ENCODE results near the gene WDR37. TPM values are rescaled to one million over a fixed set of nuclear protein-coding genes. Genes with fewer than 3 reads are reported as not detected.

WDR37 gene
- total RNA-seq, 1 experiment from 2014 or later: 4.5 TPM

GRCh38 chr10:1175956-1176565 is 119.9 kb downstream of the WDR37 start:
- intact Hi-C loops (cut with micrococcal nuclease): no loop called here
- TF ChIP-seq EZH2 (IDR thresholded peaks at IDR 0.05; ENCODE audit: low read length, unreplicated experiment) (no peak), EZH2phosphoT487 (IDR thresholded peaks at IDR 0.05; ENCODE audit: borderline replicate concordance, low read length) (no peak), CTCF (conservative IDR thresholded peaks at IDR 0.05; ENCODE audit: low read depth, low read length) (no peak)
- no TSS peak for BruUV-seq (replicated peaks)
- Histone ChIP-seq H3K79me2 (ENCODE audit: low read length) (no peaks in the 10 kb centered on the region), H3F3A (ENCODE audit: low read length, unreplicated experiment) (no peaks in the 10 kb centered on the region), H3K4me2 (ENCODE audit: low read length) (no peak overlapping the region), H3K4me3 (ENCODE audit: low read length) (no peak overlapping the region), H3K9ac (ENCODE audit: low read length) (no peak overlapping the region), H3K4me1 (ENCODE audit: insufficient read depth, low read length) (no peaks in the 10 kb centered on the region), H3K36me3 (ENCODE audit: low read depth, low read length) (no peaks in the 10 kb centered on the region), H3K9me3 (ENCODE audit: low read length) (no peaks in the 10 kb centered on the region), H4K20me1 (ENCODE audit: low read length) (no peaks in the 10 kb centered on the region), H3K27me3 (ENCODE audit: low read length) (peaks cover 17% of the 10 kb centered on the region; the same call in 1 of the 2 replicates), H2AFZ (ENCODE audit: low read length) (no peak overlapping the region), H3K27ac (ENCODE audit: low read length) (no peak overlapping the region), H3K9me2 (replicated peaks; ENCODE audit: low read length) (no peaks in the 10 kb centered on the region)
- ChIA-PET CTCF (no interaction called here), POLR2A (ENCODE audit: unreplicated experiment) (no interaction called here)
- ATAC-seq (no peak), DNase-seq (no peak)

DNA sequence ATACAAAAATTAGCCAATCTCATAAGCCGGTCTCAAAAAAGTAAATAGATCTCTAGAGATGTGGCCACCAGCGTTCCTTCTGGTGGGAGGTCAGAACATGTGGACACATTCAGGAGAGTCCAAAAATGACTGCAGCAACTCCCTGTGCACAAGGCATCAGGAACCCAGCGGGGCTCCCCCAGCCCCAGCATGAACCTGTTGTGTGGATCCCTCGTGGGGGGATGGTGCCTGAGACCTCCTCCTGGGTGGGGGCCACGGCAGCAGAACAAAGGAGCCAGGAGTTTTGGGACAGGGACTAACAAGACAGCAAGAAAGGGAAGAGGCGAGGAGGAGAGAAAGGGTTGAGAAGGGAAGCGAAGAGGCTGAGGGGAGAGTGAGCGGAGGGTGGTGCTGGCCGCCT is 121.8 kb downstream of the WDR37 start:
- no peaks in the 10 kb centered on the region for H3K9me2 ChIP-seq (replicated peaks; ENCODE audit: low read length)
- BruUV-seq (replicated peaks): no TSS peak
- ATAC-seq (no peak), DNase-seq (no peak)
- TF ChIP-seq CTCF (conservative IDR thresholded peaks at IDR 0.05; ENCODE audit: low read depth, low read length) (no peak), EZH2 (IDR thresholded peaks at IDR 0.05; ENCODE audit: low read length, unreplicated experiment) (no peak), EZH2phosphoT487 (IDR thresholded peaks at IDR 0.05; ENCODE audit: borderline replicate concordance, low read length) (no peak)
- no peak overlapping the region for H3K4me2 ChIP-seq (ENCODE audit: low read length)
- no peaks in the 10 kb centered on the region for H3K9me3 ChIP-seq (ENCODE audit: low read length)
- intact Hi-C loops (cut with micrococcal nuclease): no loop called here
- H3K36me3 ChIP-seq (ENCODE audit: low read depth, low read length): no peaks in the 10 kb centered on the region
- ChIA-PET CTCF (no interaction called here), POLR2A (ENCODE audit: unreplicated experiment) (no interaction called here)
- no peaks in the 10 kb centered on the region for H3F3A ChIP-seq (ENCODE audit: low read length, unreplicated experiment)
- H4K20me1 ChIP-seq (ENCODE audit: low read length): no peaks in the 10 kb centered on the region
- no peak overlapping the region for H3K27ac ChIP-seq (ENCODE audit: low read length)
- H3K27me3 ChIP-seq (ENCODE audit: low read length): peaks cover 26% of the 10 kb centered on the region; the same call in 1 of the 2 replicates
- H3K79me2 ChIP-seq (ENCODE audit: low read length): no peaks in the 10 kb centered on the region
- no peak overlapping the region for H3K9ac ChIP-seq (ENCODE audit: low read length)
- no peak overlapping the region for H2AFZ ChIP-seq (ENCODE audit: low read length)
- no peaks in the 10 kb centered on the region for H3K4me1 ChIP-seq (ENCODE audit: insufficient read depth, low read length)
- no peak overlapping the region for H3K4me3 ChIP-seq (ENCODE audit: low read length)

- no peak for DNase-seq
- intact Hi-C loops (cut with micrococcal nuclease): no loop called here
- Histone ChIP-seq H3K9me2 (replicated peaks; ENCODE audit: low read length) (no peaks in the 10 kb centered on the region), H3K4me1 (ENCODE audit: insufficient read depth, low read length) (no peaks in the 10 kb centered on the region), H3K27me3 (ENCODE audit: low read length) (peaks cover 26% of the 10 kb centered on the region; the same call in 1 of the 2 replicates), H3K79me2 (ENCODE audit: low read length) (no peaks in the 10 kb centered on the region), H3K4me3 (ENCODE audit: low read length) (no peak overlapping the region), H2AFZ (ENCODE audit: low read length) (no peak overlapping the region), H3K36me3 (ENCODE audit: low read depth, low read length) (no peaks in the 10 kb centered on the region), H3K9me3 (ENCODE audit: low read length) (no peaks in the 10 kb centered on the region), H3K4me2 (ENCODE audit: low read length) (no peak overlapping the region), H4K20me1 (ENCODE audit: low read length) (no peaks in the 10 kb centered on the region), H3F3A (ENCODE audit: low read length, unreplicated experiment) (no peaks in the 10 kb centered on the region), H3K27ac (ENCODE audit: low read length) (no peak overlapping the region), H3K9ac (ENCODE audit: low read length) (no peak overlapping the region)
- TF ChIP-seq EZH2 (IDR thresholded peaks at IDR 0.05; ENCODE audit: low read length, unreplicated experiment) (no peak), CTCF (conservative IDR thresholded peaks at IDR 0.05; ENCODE audit: low read depth, low read length) (no peak), EZH2phosphoT487 (IDR thresholded peaks at IDR 0.05; ENCODE audit: borderline replicate concordance, low read length) (no peak)
- ChIA-PET CTCF (no interaction called here), POLR2A (ENCODE audit: unreplicated experiment) (no interaction called here)
- ATAC-seq: no peak
- no TSS peak for BruUV-seq (replicated peaks)
These were observed 122.3 kb downstream of the WDR37 start for GRCh38 chr10:1178506-1178905.
